Kidney (tissue), 14 donors: ENCODE results near the gene IL18R1. TPM values are rescaled to one million over a fixed set of nuclear protein-coding genes. Genes with fewer than 3 reads are reported as not detected.

Source experiments
- DNase-seq, 5 donors: peaks; one replicate each; pipeline ENCODE4 v3.0.0-alpha.2; 2013 to 2020
- FAIRE-seq: peaks from 2 replicates; lab custom pipeline; 2012; peaks lifted over from hg19 to GRCh38; lab: Jason Lieb, UNC
- H3K27ac ChIP-seq, 2 donors: one replicate each; pipeline ENCODE4 v1.7.0; 2013; ENCODE audit warnings: low read depth in 2 of 2, low read length in 2 of 2, inconsistent platforms in 1 of 2
- H3K27me3 ChIP-seq: one replicate; pipeline ENCODE4 v1.7.1; 2013; ENCODE audit warnings: low read length, inconsistent platforms; ENCODE audit not compliant: control insufficient read depth, insufficient read depth
- H3K36me3 ChIP-seq, 3 donors: one replicate each; pipeline versions ENCODE4 v1.7.0 to v1.7.1; 2013; ENCODE audit warnings: low read length in 3 of 3, control low read depth in 1 of 3, inconsistent platforms in 1 of 3; ENCODE audit not compliant: insufficient read depth in 3 of 3, control insufficient read depth in 2 of 3
- H3K4me1 ChIP-seq, 3 donors: one replicate each; pipeline versions ENCODE4 v1.7.0 to v1.7.1; 2013; ENCODE audit warnings: low read length in 3 of 3, inconsistent platforms in 1 of 3, low read depth in 1 of 3; ENCODE audit not compliant: control insufficient read depth in 2 of 3, insufficient read depth in 2 of 3
- H3K4me3 ChIP-seq, 3 donors: one replicate each; pipeline versions ENCODE4 v1.7.0 to v1.8.1; 2013; ENCODE audit warnings: low read length in 3 of 3, control low read depth in 1 of 3, inconsistent platforms in 1 of 3
- H3K9ac ChIP-seq, 3 donors: one replicate each; pipeline versions ENCODE4 v1.7.0 to v1.7.1; 2013; ENCODE audit warnings: low read length in 3 of 3, control low read depth in 1 of 3, inconsistent platforms in 1 of 3
- H3K9me3 ChIP-seq, 3 donors: one replicate each; pipeline versions ENCODE4 v1.7.0 to v1.7.1; 2013; ENCODE audit warnings: low read length in 3 of 3, control low read depth in 1 of 3, inconsistent platforms in 1 of 3; ENCODE audit not compliant: control insufficient read depth in 2 of 3, insufficient read depth in 1 of 3
- CTCF ChIP-seq: IDR thresholded peaks from 3 replicates; pipeline ENCODE4 v1.5.1; 2012; ENCODE audit warnings: mild to moderate bottlenecking, moderate library complexity, borderline replicate concordance; ENCODE audit not compliant: insufficient read depth; ENCODE audit errors: extremely low read depth
- intact Hi-C: fragments of 100-400 bp; cut with DNase I; formaldehyde crosslinking; loops from one replicate; pipeline ENCODE4 v1.11.1; 2022
- polyA plus RNA-seq: library from polyadenylated mRNA; stranded (reverse); fragments of 350-450 nt; fragmentation: Illumina TruSeq; extraction: RNeasy Lipid Tissue Mini Kit (QIAGEN cat#74804); gene quantifications from one replicate; pipeline ENCODE4 v1.2.3, GENCODE V29; 2014; ENCODE audit warnings: low read depth, low replicate concordance; ENCODE audit not compliant: insufficient read depth
- total RNA-seq: library from RNA; stranded (reverse); fragmentation: NEBNext Ultra II Directional; extraction: Animal tissue kit (Norgen Biotek cat#: 25700); gene quantifications from one replicate; pipeline ENCODE4 v1.2.1, GENCODE V29; 2021
- donor health status: control.
- donor health status: control.
- donor health status: control.
- donor health status: control.
- donor health status: control.
- donor health status: DM: yes; HTN: yes; CAD: no.
- donor health status: Normal renal cell carcinoma (clear cell type).

Gene IL18R1
- total and polyA plus RNA-seq, 2 donors from 2014 or later, result 3.6 to 14.9 TPM

DNA sequence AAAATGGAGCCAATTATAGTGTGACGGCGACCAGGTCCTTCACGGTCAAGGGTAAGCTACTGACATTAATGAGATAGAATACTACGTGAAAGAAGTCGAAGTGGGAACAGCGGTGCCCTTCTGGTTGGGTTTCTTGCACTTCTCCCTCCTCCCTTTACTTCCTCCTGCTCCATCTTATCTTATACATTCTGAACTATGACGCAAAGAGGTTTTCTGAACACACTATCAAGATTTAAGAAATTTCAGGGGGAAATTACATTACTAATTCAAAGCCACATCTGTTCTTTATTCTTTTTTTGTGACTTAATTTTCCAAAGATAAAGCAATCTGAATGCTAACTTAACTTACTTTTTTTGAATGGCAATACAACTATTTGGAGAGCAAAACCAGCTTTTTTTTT, 14.8 kb upstream of the IL18R1 start:
- Histone ChIP-seq H3K4me1 (no peaks in the 10 kb centered on the region), H3K9me3 (no peaks in the 10 kb centered on the region), H3K27ac (no peak overlapping the region), H3K9ac (no peak overlapping the region), H3K4me3 (no peak overlapping the region), H3K27me3 (no peaks in the 10 kb centered on the region), H3K36me3 (no peaks in the 10 kb centered on the region)
- no peak for TF ChIP-seq CTCF
- intact Hi-C loops, result no loop called here
- DNase-seq, result no peak
- FAIRE-seq, result no peak

- TF ChIP-seq CTCF, result no peak
- DNase-seq, result peak in 1 of 5 donors; percentile 66
- H3K9me3 ChIP-seq, result no peaks in the 10 kb centered on the region
- no peak for FAIRE-seq
- H3K4me1 ChIP-seq, result no peaks in the 10 kb centered on the region
- intact Hi-C loops, result no loop called here
- no peak overlapping the region for H3K9ac ChIP-seq
- no peak overlapping the region for H3K27ac ChIP-seq
- H3K4me3 ChIP-seq, result no peak overlapping the region
- no peaks in the 10 kb centered on the region for H3K27me3 ChIP-seq
- H3K36me3 ChIP-seq, result no peaks in the 10 kb centered on the region
These were observed 12.7 kb upstream of the IL18R1 start for GRCh38 chr2:102342888-102343287.

GRCh38 chr2:102344397-102344796, 11.2 kb upstream of the IL18R1 start:
- no peaks in the 10 kb centered on the region for H3K27me3 ChIP-seq

More at GRCh38 chr2:102344397-102344796, 11.2 kb upstream of the IL18R1 start:
- intact Hi-C loops, result no loop called here
- FAIRE-seq (no peak), DNase-seq (no peak)
- Histone ChIP-seq H3K27ac (no peak overlapping the region), H3K4me1 (no peaks in the 10 kb centered on the region), H3K9ac (no peak overlapping the region), H3K9me3 (no peaks in the 10 kb centered on the region), H3K36me3 (no peaks in the 10 kb centered on the region), H3K4me3 (no peak overlapping the region)
- no peak for TF ChIP-seq CTCF
